GM18520 (cell line): Measurements from ENCODE around the gene GPN1.
"Not testable (repeated sequence)": the region's sequence is repeated elsewhere in the genome, so short reads cannot be mapped to it uniquely, and the experiment has no call there.

Experiments
- ATAC-seq: cut with Tn5 transposase; IDR thresholded peaks from one replicate; pipeline ENCODE4 v1.9.1; 2021; ENCODE audit not compliant: unreplicated experiment

GPN1 gene

GRCh38 chr2:27667446-27667845 is 38.6 kb downstream of the GPN1 start:
- no peak for ATAC-seq

GRCh38 chr2:27671235-27671634 is 42.4 kb downstream of the GPN1 start:
- no peak for ATAC-seq

GRCh38 chr2:27672723-27673486 is 44.1 kb downstream of the GPN1 start:
- ATAC-seq = no peak

GRCh38 chr2:27680571-27680970 is 51.7 kb downstream of the GPN1 start:
- no peak for ATAC-seq

- no peak for ATAC-seq
Observed at GRCh38 chr2:27681841-27682240, 53.0 kb downstream of the GPN1 start.

- ATAC-seq = not testable (repeated sequence)
Observed at GRCh38 chr2:27682334-27682771, 53.5 kb downstream of the GPN1 start.

GRCh38 chr2:27683390-27684071 is 54.7 kb downstream of the GPN1 start:
- peak; percentile 60 for ATAC-seq

GRCh38 chr2:27685006-27685405 is 56.2 kb downstream of the GPN1 start:
- not testable (repeated sequence) for ATAC-seq

GRCh38 chr2:27685577-27685976 is 56.7 kb downstream of the GPN1 start:
- no peak for ATAC-seq

- no peak for ATAC-seq
Observed at GRCh38 chr2:27687232-27687631, 58.4 kb downstream of the GPN1 start.

- ATAC-seq = no peak
Observed at GRCh38 chr2:27689424-27689823, 60.6 kb downstream of the GPN1 start.

GRCh38 chr2:27690052-27690451 is 61.2 kb downstream of the GPN1 start:
- ATAC-seq = no peak

- ATAC-seq = no peak
Observed at GRCh38 chr2:27697660-27698059, 68.8 kb downstream of the GPN1 start.
